IMR-90 (cell line): ENCODE data around the gene ZNF701. TPM values are rescaled to one million over a fixed set of nuclear protein-coding genes. Genes with fewer than 3 reads are reported as not detected.
A peak's percentile ranks its signal among the peaks of the same experiment; 100 is the strongest.

Source experiments
- ATAC-seq: fragments of 200-7000 bp; cut with Tn5 transposase; 2 replicates; pipeline ENCODE4 v1.9.1; 2020; ENCODE audit warnings: low read depth, mild to moderate bottlenecking, moderate library complexity
- BruUV-seq: library from RNA; stranded (reverse); fragments of 400-500 nt; replicated peaks from 2 replicates; lab custom pipeline; 2021; lab: Mats Ljungman, UMichigan
- CTCF ChIA-PET: fragments of 300-600 bp; formaldehyde crosslinking; extraction: SDS; loops from one replicate; lab custom pipeline; 2021; ENCODE audit warnings: antibody characterized with exemption; lab: Yijun Ruan, JAX
- POLR2A ChIA-PET: fragments of 300-600 bp; sonication (Branson Sonifier 250); formaldehyde crosslinking; loops from one replicate; lab custom pipeline; 2022; ENCODE audit warnings: antibody characterized with exemption; ENCODE audit not compliant: unreplicated experiment; lab: Charles Lee
- DNase-seq: peaks from one replicate; pipeline ENCODE4 v3.0.0; 2013
- H2AFZ ChIP-seq: replicated peaks from 2 replicates; pipeline ENCODE3; 2013; ENCODE audit warnings: low read length, mild to moderate bottlenecking; ENCODE audit not compliant: poor library complexity
- H2AK5ac ChIP-seq: 2 replicates; pipeline ENCODE4 v1.6.1; 2013; ENCODE audit warnings: low read depth, low read length, inconsistent platforms
- H2AK9ac ChIP-seq: replicated peaks from 2 replicates; pipeline ENCODE3; 2013; ENCODE audit warnings: mild to moderate bottlenecking, low read depth, low read length, moderate library complexity; ENCODE audit not compliant: poor library complexity
- H2BK120ac ChIP-seq: 2 replicates; pipeline ENCODE4 v1.6.1; 2013; ENCODE audit warnings: low read depth, low read length, inconsistent platforms
- H2BK15ac ChIP-seq: 3 replicates; pipeline ENCODE4 v1.6.1; 2013; ENCODE audit warnings: low read depth, low read length, inconsistent platforms
- H2BK20ac ChIP-seq: 2 replicates; pipeline ENCODE4 v1.6.1; 2013; ENCODE audit warnings: low read depth, mild to moderate bottlenecking, inconsistent platforms, low read length, moderate library complexity
- H2BK5ac ChIP-seq: 2 replicates; pipeline ENCODE4 v1.6.1; 2013; ENCODE audit warnings: mild to moderate bottlenecking, low read depth, low read length, inconsistent platforms; ENCODE audit not compliant: poor library complexity, severe bottlenecking
- H3K14ac ChIP-seq: replicated peaks from 2 replicates; pipeline ENCODE4 v1.6.1; 2013; ENCODE audit warnings: low read depth, low read length, inconsistent platforms
- H3K18ac ChIP-seq: 2 replicates; pipeline ENCODE4 v1.6.1; 2013; ENCODE audit warnings: low read depth, low read length, control low read depth
- H3K23ac ChIP-seq: 2 replicates; pipeline ENCODE4 v1.6.1; 2013; ENCODE audit warnings: low read depth, low read length, inconsistent platforms
- H3K27ac ChIP-seq: 2 replicates; pipeline ENCODE4 v1.5.1; 2013; ENCODE audit warnings: mild to moderate bottlenecking, control low read depth, low read length; ENCODE audit not compliant: insufficient read depth
- H3K27me3 ChIP-seq: 2 replicates; pipeline ENCODE4 v1.6.1; 2013; ENCODE audit warnings: low read length; ENCODE audit not compliant: control insufficient read depth, insufficient read depth
- H3K36me3 ChIP-seq: 2 replicates; pipeline ENCODE4 v1.6.1; 2013; ENCODE audit warnings: low read length, mixed read lengths; ENCODE audit not compliant: control insufficient read depth, insufficient read depth
- H3K4ac ChIP-seq: 2 replicates; pipeline ENCODE4 v1.6.1; 2013; ENCODE audit warnings: low read depth, low read length, inconsistent platforms
- H3K4me1 ChIP-seq: 2 replicates; pipeline ENCODE4 v1.6.1; 2013; ENCODE audit warnings: low read length, mixed read lengths; ENCODE audit not compliant: control insufficient read depth, insufficient read depth
- H3K4me2 ChIP-seq: 2 replicates; pipeline ENCODE4 v1.6.1; 2013; ENCODE audit warnings: low read depth, mild to moderate bottlenecking, control low read depth, low read length, moderate library complexity
- H3K4me3 ChIP-seq: 2 replicates; pipeline ENCODE4 v1.5.1; 2013; ENCODE audit warnings: low read depth, mild to moderate bottlenecking, control low read depth, low read length, moderate library complexity; ENCODE audit not compliant: insufficient read depth
- H3K56ac ChIP-seq: 2 replicates; pipeline ENCODE4 v1.6.1; 2013; ENCODE audit warnings: low read length, inconsistent platforms; ENCODE audit not compliant: insufficient read depth; ENCODE audit errors: extremely low read depth
- H3K79me1 ChIP-seq, 2 experiments: 2 replicates each; pipeline ENCODE4 v1.6.1; 2013; ENCODE audit warnings: low read length in 2 of 2, inconsistent platforms in 1 of 2, low read depth in 1 of 2
- H3K9ac ChIP-seq: 2 replicates; pipeline ENCODE4 v1.6.1; 2013; ENCODE audit warnings: low read depth, low read length, control low read depth
- H3K9me1 ChIP-seq: 2 replicates; pipeline ENCODE4 v1.6.1; 2013; ENCODE audit warnings: low read length, inconsistent platforms; ENCODE audit not compliant: insufficient read depth
- H3K9me3 ChIP-seq: 2 replicates; pipeline ENCODE4 v1.6.1; 2013; ENCODE audit warnings: low read length; ENCODE audit not compliant: control insufficient read depth, insufficient read depth
- H4K20me1 ChIP-seq: 2 replicates; pipeline ENCODE4 v1.6.1; 2013; ENCODE audit warnings: low read length, inconsistent platforms; ENCODE audit not compliant: insufficient read depth
- H4K5ac ChIP-seq: 2 replicates; pipeline ENCODE4 v1.6.1; 2013; ENCODE audit warnings: mild to moderate bottlenecking, low read depth, low read length, control low read depth
- H4K8ac ChIP-seq, 2 experiments: 2 replicates each; pipeline ENCODE4 v1.6.1; 2013; ENCODE audit warnings: low read depth in 2 of 2, low read length in 2 of 2, control low read depth in 1 of 2, inconsistent platforms in 1 of 2
- H4K91ac ChIP-seq: 2 replicates; pipeline ENCODE4 v1.6.1; 2013; ENCODE audit warnings: low read depth, low read length, inconsistent platforms; ENCODE audit not compliant: insufficient read depth
- CEBPB ChIP-seq: IDR thresholded peaks from 2 replicates; pipeline ENCODE4 v1.6.1; 2012; ENCODE audit warnings: low read depth, low read length, improper control_type of control experiment
- WGBS, 2 experiments: methylation state at CpG; one replicate each; pipeline versions ENCODE4 v1.1.5 to v1.1.7; 2013; ENCODE audit warnings: missing lambda C conversion rate in 2 of 2; ENCODE audit not compliant: insufficient read length in 1 of 2; ENCODE audit errors: extremely low coverage in 2 of 2; 5-methylcytosine and 5-hydroxymethylcytosine counted together
- dilution Hi-C: fragments of 300-500 bp; cut with HindIII; formaldehyde crosslinking; loops from one replicate; pipeline ENCODE4 v1.14.3; 2018; ENCODE audit warnings: low sequenced_read_pairs; ENCODE audit not compliant: unreplicated experiment
- in situ Hi-C: fragments of 300-500 bp; cut with MboI; formaldehyde crosslinking; loops from 3 replicates; pipeline ENCODE4 v1.14.3; 2019; ENCODE audit warnings: low sequenced_read_pairs, inconsistent platforms, mixed read lengths
- intact Hi-C: fragments of 100-400 bp; cut with micrococcal nuclease; formaldehyde crosslinking; loops from 2 replicates; pipeline ENCODE4 v1.10.0; 2022
- polyA plus RNA-seq, 3 experiments: library from polyadenylated mRNA; depleted of rRNA; stranded (reverse); fragments of >200 nt; gene quantifications; 2 replicates each; pipeline ENCODE4 v1.2.3, GENCODE V29; 2012; ENCODE audit warnings: low replicate concordance in 1 of 3
- total RNA-seq: library from RNA; depleted of rRNA; stranded (reverse); fragments of >200 nt; gene quantifications from 2 replicates; pipeline ENCODE4 v1.2.3, GENCODE V29; 2012
- TF ChIP-seq, protein P1 (sequence below): fragments of 150-350 bp; IDR thresholded peaks from 2 replicates; pipeline ENCODE4 v1.6.1; 2016; ENCODE audit warnings: low read depth, mild to moderate bottlenecking, low read length, moderate library complexity, borderline replicate concordance

Gene ZNF701
- total and polyA plus RNA-seq, 2 of the 4 experiments (the other 2 are of a cell fraction), result 3.8 to 12.2 TPM

DNA sequence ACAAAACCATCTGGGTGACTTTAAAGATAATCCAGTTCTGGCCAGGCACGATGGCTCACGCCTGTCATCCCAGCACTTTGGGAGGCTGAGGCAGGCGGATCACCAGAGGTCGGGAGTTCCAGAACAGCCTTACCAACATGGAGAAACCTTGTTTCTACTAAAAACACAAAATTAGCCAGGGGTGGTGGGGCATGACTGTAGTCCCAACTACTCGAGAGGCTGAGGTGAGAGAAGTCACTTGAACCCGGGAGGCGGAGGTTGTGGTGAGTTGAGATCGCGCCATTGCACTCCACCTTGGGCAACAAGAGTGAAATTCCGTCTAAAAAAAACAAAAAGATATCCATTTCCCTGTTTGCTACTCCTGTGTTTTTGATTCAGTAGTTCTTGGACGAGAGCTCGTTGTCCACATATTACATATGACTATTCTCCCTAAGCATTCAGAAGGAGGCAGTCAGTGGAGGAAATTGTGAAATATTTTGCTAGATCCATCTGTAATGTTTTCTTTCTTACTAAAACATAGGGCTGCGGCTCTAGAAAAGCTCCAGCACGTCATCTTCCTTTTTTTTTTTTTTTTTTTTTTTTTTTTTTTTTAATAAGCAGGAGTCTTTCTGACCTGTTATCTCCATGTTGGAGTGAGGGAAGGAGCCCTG, 33.6 kb downstream of the ZNF701 start:
- 84% methylated on average over 4 of the region's 14 CpGs; no CpG with 5 or more reads in 1 of the 2 experiments for WGBS, 2 experiments
- H2BK120ac ChIP-seq, result no peak overlapping the region
- H2BK15ac ChIP-seq, result no peak overlapping the region
- H3K4me2 ChIP-seq, result no peak overlapping the region
- peaks cover 4% of the 10 kb centered on the region; the same call in 1 of the 2 replicates for H3K9me3 ChIP-seq
- no peaks in the 10 kb centered on the region for H4K20me1 ChIP-seq
- no peak overlapping the region for H3K4ac ChIP-seq
- H4K8ac ChIP-seq, result no peak overlapping the region
- TF ChIP-seq, protein P1, sequence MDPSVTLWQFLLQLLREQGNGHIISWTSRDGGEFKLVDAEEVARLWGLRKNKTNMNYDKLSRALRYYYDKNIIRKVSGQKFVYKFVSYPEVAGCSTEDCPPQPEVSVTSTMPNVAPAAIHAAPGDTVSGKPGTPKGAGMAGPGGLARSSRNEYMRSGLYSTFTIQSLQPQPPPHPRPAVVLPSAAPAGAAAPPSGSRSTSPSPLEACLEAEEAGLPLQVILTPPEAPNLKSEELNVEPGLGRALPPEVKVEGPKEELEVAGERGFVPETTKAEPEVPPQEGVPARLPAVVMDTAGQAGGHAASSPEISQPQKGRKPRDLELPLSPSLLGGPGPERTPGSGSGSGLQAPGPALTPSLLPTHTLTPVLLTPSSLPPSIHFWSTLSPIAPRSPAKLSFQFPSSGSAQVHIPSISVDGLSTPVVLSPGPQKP, result no peak
- peak; percentile 41; the same call in 1 of the 2 replicates for TF ChIP-seq CEBPB
- H2AK5ac ChIP-seq, result no peak overlapping the region
- CTCF ChIA-PET, result no interaction called here
- no peak overlapping the region for H3K56ac ChIP-seq
- no TSS peak for BruUV-seq
- intact Hi-C loops (no loop called here), dilution Hi-C loops (no loop called here), in situ Hi-C loops (no loop called here)
- H3K14ac ChIP-seq, result no peak overlapping the region
- H3K4me3 ChIP-seq, result no peak overlapping the region
- H3K9ac ChIP-seq, result no peak overlapping the region
- no peak overlapping the region for H2BK5ac ChIP-seq
- no peaks in the 10 kb centered on the region for H3K27me3 ChIP-seq
- no peak overlapping the region for H2AFZ ChIP-seq
- H2AK9ac ChIP-seq, result no peak overlapping the region
- H4K91ac ChIP-seq, result no peak overlapping the region
- H4K5ac ChIP-seq, result no peak overlapping the region
- no peak overlapping the region for H3K27ac ChIP-seq
- peaks cover 3% of the 10 kb centered on the region; the same call in 1 of the 2 replicates for H3K9me1 ChIP-seq
- peaks cover 2% of the 10 kb centered on the region; the same call in 1 of the 2 replicates for H3K36me3 ChIP-seq
- no peak overlapping the region for H3K18ac ChIP-seq
- ATAC-seq (no peak), DNase-seq (peak; percentile 28)
- POLR2A ChIA-PET, result no interaction called here
- peaks cover 12 to 18% of the 10 kb centered on the region in 2 experiments for H3K79me1 ChIP-seq
- no peak overlapping the region for H2BK20ac ChIP-seq
- peaks cover 5% of the 10 kb centered on the region; the same call in 1 of the 2 replicates for H3K4me1 ChIP-seq
- no peak overlapping the region for H3K23ac ChIP-seq
